Neuronal stem cell (in vitro differentiated cells): ENCODE measurements around the gene EIF4G3.
A peak's percentile ranks its signal among the peaks of the same experiment; 100 is the strongest.

Source experiments
- DNase-seq: peaks from one replicate; pipeline ENCODE4 v3.0.0-alpha.2; 2013; ENCODE audit warnings: low spot score
- H2AFZ ChIP-seq: one replicate; pipeline ENCODE4 v1.6.1; 2013; ENCODE audit warnings: mild to moderate bottlenecking, low read length, inconsistent platforms
- H2AK5ac ChIP-seq: 2 replicates; pipeline ENCODE4 v1.6.1; 2013; ENCODE audit warnings: low read depth, mild to moderate bottlenecking, inconsistent platforms, low read length, moderate library complexity, mixed read lengths
- H2BK120ac ChIP-seq: 2 replicates; pipeline ENCODE4 v1.6.1; 2013; ENCODE audit warnings: low read depth, mild to moderate bottlenecking, inconsistent platforms, low read length, moderate library complexity, mixed read lengths
- H2BK12ac ChIP-seq: one replicate; pipeline ENCODE4 v1.6.1; 2013; ENCODE audit warnings: low read length, inconsistent platforms
- H2BK15ac ChIP-seq: 2 replicates; pipeline ENCODE4 v1.6.1; 2013; ENCODE audit warnings: mild to moderate bottlenecking, low read length, inconsistent platforms, mixed read lengths
- H2BK5ac ChIP-seq: one replicate; pipeline ENCODE4 v1.6.1; 2013; ENCODE audit warnings: inconsistent platforms, mild to moderate bottlenecking, low read length, moderate library complexity
- H3K14ac ChIP-seq: one replicate; pipeline ENCODE4 v1.6.1; 2013; ENCODE audit warnings: low read length, inconsistent platforms
- H3K18ac ChIP-seq: 2 replicates; pipeline ENCODE4 v1.6.1; 2013; ENCODE audit warnings: low read length, inconsistent platforms
- H3K23ac ChIP-seq: 2 replicates; pipeline ENCODE4 v1.6.1; 2013; ENCODE audit warnings: low read depth, mild to moderate bottlenecking, mixed read lengths, low read length, inconsistent platforms; ENCODE audit not compliant: poor library complexity
- H3K27ac ChIP-seq: replicated peaks from 3 replicates; pipeline ENCODE4 v1.5.1; 2013; ENCODE audit warnings: low read length, inconsistent platforms
- H3K27me3 ChIP-seq, 3 experiments: 2 replicates each; pipeline ENCODE4 v1.6.1; 2013; ENCODE audit warnings: low read length in 3 of 3, mild to moderate bottlenecking in 2 of 3, inconsistent platforms in 1 of 3, low read depth in 1 of 3, mixed read lengths in 1 of 3, moderate library complexity in 1 of 3; ENCODE audit not compliant: control insufficient read depth in 3 of 3, insufficient read depth in 3 of 3
- H3K36me3 ChIP-seq, 2 donors: replicated peaks in 1 of 2; 2 replicates each; pipeline ENCODE4 v1.6.1; 2013; ENCODE audit warnings: low read length in 2 of 2; ENCODE audit not compliant: control insufficient read depth in 2 of 2, insufficient read depth in 2 of 2
- H3K4ac ChIP-seq: 2 replicates; pipeline ENCODE4 v1.6.1; 2013; ENCODE audit warnings: inconsistent platforms, mild to moderate bottlenecking, low read length, moderate library complexity
- H3K4me1 ChIP-seq, 2 donors: 1 replicate in 1 of 2; 2 replicates in 1 of 2; pipeline ENCODE4 v1.6.1; 2013; ENCODE audit warnings: low read length in 2 of 2, low read depth in 1 of 2; ENCODE audit not compliant: control insufficient read depth in 2 of 2, insufficient read depth in 1 of 2
- H3K4me2 ChIP-seq: one replicate; pipeline ENCODE4 v1.6.1; 2013; ENCODE audit warnings: mild to moderate bottlenecking, low read length, inconsistent platforms; ENCODE audit not compliant: insufficient read depth, poor library complexity, severe bottlenecking
- H3K4me3 ChIP-seq, 2 donors: 2 replicates each; pipeline ENCODE4 v1.5.1; 2013; ENCODE audit warnings: low read length in 2 of 2, mild to moderate bottlenecking in 2 of 2, inconsistent platforms in 1 of 2, moderate library complexity in 1 of 2
- H3K79me1 ChIP-seq: one replicate; pipeline ENCODE4 v1.6.1; 2013; ENCODE audit warnings: low read depth, mild to moderate bottlenecking, inconsistent platforms, low read length, moderate library complexity
- H3K9ac ChIP-seq: one replicate; pipeline ENCODE4 v1.6.1; 2013; ENCODE audit warnings: mild to moderate bottlenecking, low read depth, low read length, inconsistent platforms; ENCODE audit not compliant: poor library complexity
- H3K9me3 ChIP-seq, 2 donors: replicated peaks in 1 of 2; 2 replicates each; pipeline versions ENCODE3 to v1.6.1; 2013; ENCODE audit warnings: low read length in 2 of 2, mild to moderate bottlenecking in 2 of 2, inconsistent platforms in 1 of 2, low read depth in 1 of 2, mixed read lengths in 1 of 2, moderate library complexity in 1 of 2; ENCODE audit not compliant: control insufficient read depth in 2 of 2, insufficient read depth in 1 of 2
- H4K8ac ChIP-seq: one replicate; pipeline ENCODE4 v1.6.1; 2013; ENCODE audit warnings: low read depth, mild to moderate bottlenecking, inconsistent platforms, low read length, moderate library complexity
- H4K91ac ChIP-seq: one replicate; pipeline ENCODE4 v1.6.1; 2013; ENCODE audit warnings: low read length, low read depth, mild to moderate bottlenecking, inconsistent platforms; ENCODE audit not compliant: poor library complexity
- WGBS, 2 donors: extraction: QIAGEN DNeasy Blood & Tissue Kit; methylation state at CpG; one replicate each; pipeline ENCODE4 v1.1.7; 2013; ENCODE audit warnings: missing lambda C conversion rate in 2 of 2, mixed read lengths in 1 of 2; ENCODE audit not compliant: insufficient read length in 2 of 2, insufficient replicate concordance in 1 of 2; ENCODE audit errors: extremely low coverage in 2 of 2; 5-methylcytosine and 5-hydroxymethylcytosine counted together

The EIF4G3 gene

DNA sequence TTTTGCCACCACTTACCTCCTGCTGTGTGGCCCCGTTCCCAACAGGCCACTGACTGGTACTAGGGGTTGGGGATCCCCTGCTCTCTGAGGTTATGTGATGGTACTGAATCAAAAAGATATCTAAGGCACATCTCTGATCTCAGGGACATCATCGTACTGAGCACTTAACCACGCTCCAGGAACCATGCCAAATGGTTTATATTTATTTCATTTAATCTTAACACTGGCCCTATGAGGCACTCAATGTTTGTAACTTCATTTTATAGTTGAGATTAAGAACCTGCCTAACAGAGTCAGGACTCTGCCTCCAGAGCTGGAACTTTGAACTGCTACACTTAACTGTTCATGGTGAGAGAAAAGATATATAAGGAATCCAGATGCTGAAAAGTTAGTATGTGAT, 291.6 kb downstream of the EIF4G3 start:
- H2AK5ac ChIP-seq, result no peak overlapping the region
- H3K79me1 ChIP-seq, result no peaks in the 10 kb centered on the region
- H3K36me3 ChIP-seq, result peaks cover 3 to 58% of the 10 kb centered on the region in 2 donors
- no peak overlapping the region for H4K91ac ChIP-seq
- no peak overlapping the region for H3K27ac ChIP-seq
- H3K9me3 ChIP-seq, result no peaks in the 10 kb centered on the region
- H3K18ac ChIP-seq, result no peak overlapping the region
- H3K27me3 ChIP-seq, result no peaks in the 10 kb centered on the region
- H2BK5ac ChIP-seq, result no peak overlapping the region
- WGBS, 2 donors, result no CpG with 5 or more reads among the region's 3 CpGs
- H3K4me1 ChIP-seq, result peaks cover 0 to 2% of the 10 kb centered on the region in 2 donors
- no peak overlapping the region for H4K8ac ChIP-seq
- H2BK15ac ChIP-seq, result no peak overlapping the region
- no peak overlapping the region for H3K4ac ChIP-seq
- no peak overlapping the region for H2BK12ac ChIP-seq
- H2AFZ ChIP-seq, result no peak overlapping the region
- H3K9ac ChIP-seq, result no peak overlapping the region
- no peak overlapping the region for H2BK120ac ChIP-seq
- no peak overlapping the region for H3K4me2 ChIP-seq
- no peak overlapping the region for H3K14ac ChIP-seq
- peak overlapping the region in 1 of 2 donors; percentile 61 for H3K4me3 ChIP-seq
- DNase-seq, result no peak
- H3K23ac ChIP-seq, result no peak overlapping the region

DNA sequence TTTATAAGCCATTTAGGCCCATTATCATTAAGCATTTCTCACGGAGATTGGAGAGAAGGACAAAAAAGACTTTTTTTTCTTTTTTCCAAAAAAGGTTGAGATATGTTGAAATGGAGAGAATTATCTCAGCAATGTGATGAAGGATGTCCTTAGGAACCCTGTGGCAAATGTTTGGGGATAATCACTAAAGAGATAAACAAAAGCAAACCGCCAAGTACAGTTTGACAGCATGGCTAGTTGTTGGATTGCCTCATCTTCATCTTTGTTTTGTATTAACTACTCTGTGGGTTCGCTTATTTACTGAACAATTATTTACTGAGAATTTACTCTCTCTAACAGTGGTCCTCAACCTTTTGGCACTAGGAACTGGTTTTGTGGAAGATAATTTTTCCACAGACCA, 292.2 kb downstream of the EIF4G3 start:
- no peak overlapping the region for H3K18ac ChIP-seq
- H3K79me1 ChIP-seq, result no peaks in the 10 kb centered on the region
- H3K14ac ChIP-seq, result no peak overlapping the region
- H4K8ac ChIP-seq, result no peak overlapping the region
- no peak for DNase-seq
- no peak overlapping the region for H4K91ac ChIP-seq
- H3K9me3 ChIP-seq, result no peaks in the 10 kb centered on the region
- H2AK5ac ChIP-seq, result no peak overlapping the region
- no peak overlapping the region for H3K27ac ChIP-seq
- H2BK15ac ChIP-seq, result no peak overlapping the region
- no peak overlapping the region for H3K4me2 ChIP-seq
- H2AFZ ChIP-seq, result no peak overlapping the region
- no peak overlapping the region for H3K4ac ChIP-seq
- H2BK120ac ChIP-seq, result no peak overlapping the region
- WGBS, 2 donors, result no CpG with 5 or more reads among the region's 3 CpGs
- no peak overlapping the region for H2BK12ac ChIP-seq
- peaks cover 0 to 2% of the 10 kb centered on the region in 2 donors for H3K4me1 ChIP-seq
- no peak overlapping the region for H3K4me3 ChIP-seq
- H3K36me3 ChIP-seq, result peaks cover 3 to 61% of the 10 kb centered on the region in 2 donors
- H3K23ac ChIP-seq, result no peak overlapping the region
- H3K9ac ChIP-seq, result no peak overlapping the region
- no peak overlapping the region for H2BK5ac ChIP-seq
- no peaks in the 10 kb centered on the region for H3K27me3 ChIP-seq

DNA sequence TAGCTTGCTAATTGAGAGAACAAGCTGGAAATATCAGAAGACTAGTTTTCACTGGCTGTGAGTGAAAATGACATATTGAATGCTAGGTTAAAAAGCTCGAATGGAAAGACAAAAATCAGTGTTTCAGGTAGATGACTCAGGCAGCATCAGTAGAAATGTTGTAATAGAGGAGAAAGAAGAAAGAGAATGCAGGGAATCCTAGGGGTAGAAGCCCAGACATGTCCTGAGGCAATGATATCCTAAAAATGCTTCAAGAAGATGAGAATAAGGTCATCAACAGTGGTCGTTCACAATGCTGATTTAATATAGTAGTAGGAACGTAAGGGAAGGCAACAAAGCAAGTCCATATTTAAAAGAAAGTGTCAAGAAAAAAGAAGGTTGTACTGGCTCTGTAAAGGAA, 292.9 kb downstream of the EIF4G3 start:
- Histone ChIP-seq H3K18ac (no peak overlapping the region), H3K23ac (no peak overlapping the region), H3K27me3 (no peaks in the 10 kb centered on the region), H4K8ac (no peak overlapping the region), H3K27ac (no peak overlapping the region), H3K4me1 (peaks cover 0 to 2% of the 10 kb centered on the region in 2 donors), H3K4ac (no peak overlapping the region), H4K91ac (no peak overlapping the region), H3K14ac (no peak overlapping the region), H2BK15ac (no peak overlapping the region), H3K4me2 (no peak overlapping the region), H2BK120ac (no peak overlapping the region), H2AK5ac (no peak overlapping the region), H3K36me3 (peaks cover 3 to 68% of the 10 kb centered on the region in 2 donors), H3K9me3 (no peaks in the 10 kb centered on the region), H3K9ac (no peak overlapping the region), H2BK5ac (no peak overlapping the region), H2AFZ (no peak overlapping the region), H3K79me1 (no peaks in the 10 kb centered on the region), H2BK12ac (no peak overlapping the region), H3K4me3 (no peak overlapping the region)
- no peak for DNase-seq
- no CpG with 5 or more reads among the region's 3 CpGs for WGBS, 2 donors

DNA sequence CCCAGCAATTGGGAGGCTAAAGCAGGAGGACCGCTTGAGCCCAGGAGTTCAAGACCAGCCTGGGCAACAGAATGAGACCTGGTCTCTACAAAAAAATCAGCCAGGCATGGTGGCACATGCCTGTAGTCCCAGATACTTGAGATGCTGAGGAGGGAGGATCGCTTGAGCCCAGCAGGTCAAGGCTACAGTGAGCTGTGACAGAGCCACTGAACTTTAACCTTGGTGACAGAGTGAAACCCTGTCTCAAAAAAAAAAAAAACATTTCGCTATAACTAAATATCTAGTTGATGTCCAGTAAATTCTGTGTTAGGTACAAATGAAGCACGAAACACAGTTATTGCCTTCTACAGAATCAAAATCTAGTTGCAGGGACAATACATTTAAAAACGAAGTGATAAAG, 293.9 kb downstream of the EIF4G3 start:
- H4K91ac ChIP-seq, result no peak overlapping the region
- no peak overlapping the region for H3K4ac ChIP-seq
- no peak overlapping the region for H3K4me3 ChIP-seq
- H3K14ac ChIP-seq, result no peak overlapping the region
- no peak overlapping the region for H2AK5ac ChIP-seq
- H2AFZ ChIP-seq, result no peak overlapping the region
- no peak overlapping the region for H2BK12ac ChIP-seq
- no peak overlapping the region for H4K8ac ChIP-seq
- H3K27me3 ChIP-seq, result no peaks in the 10 kb centered on the region
- H3K27ac ChIP-seq, result no peak overlapping the region
- no peak overlapping the region for H3K9ac ChIP-seq
- no peak overlapping the region for H2BK5ac ChIP-seq
- no peak overlapping the region for H3K4me2 ChIP-seq
- H3K18ac ChIP-seq, result no peak overlapping the region
- H3K4me1 ChIP-seq, result peaks cover 0 to 2% of the 10 kb centered on the region in 2 donors
- no peaks in the 10 kb centered on the region for H3K9me3 ChIP-seq
- no peak overlapping the region for H2BK120ac ChIP-seq
- no CpG with 5 or more reads among the region's 5 CpGs for WGBS, 2 donors
- no peaks in the 10 kb centered on the region for H3K79me1 ChIP-seq
- DNase-seq, result no peak
- H3K23ac ChIP-seq, result no peak overlapping the region
- no peak overlapping the region for H2BK15ac ChIP-seq
- peaks cover 3 to 78% of the 10 kb centered on the region in 2 donors for H3K36me3 ChIP-seq
